HEK293 (cell line): ENCODE measurements around the gene FGFR2.

Source experiments
- AEBP2 ChIP-seq: fragments of 450-650 bp; formaldehyde crosslinking; IDR thresholded peaks from 2 replicates; pipeline ENCODE4 v1.5.1; 2016; ENCODE audit warnings: missing biosample characterization, missing genetic modification characterization, borderline replicate concordance
- GLI4 ChIP-seq: fragments of 450-650 bp; formaldehyde crosslinking; IDR thresholded peaks from 2 replicates; pipeline ENCODE4 v1.5.1; 2016; ENCODE audit warnings: missing biosample characterization, missing genetic modification characterization
- HOXA7 ChIP-seq: sonication (generic); formaldehyde crosslinking; IDR thresholded peaks from 2 replicates; pipeline ENCODE4 v1.8.1; 2022; ENCODE audit warnings: missing genetic modification reagents, borderline replicate concordance
- INSM2 ChIP-seq: fragments of 450-650 bp; formaldehyde crosslinking; IDR thresholded peaks from 2 replicates; pipeline ENCODE4 v1.5.1; 2016; ENCODE audit warnings: missing biosample characterization, missing genetic modification characterization
- REST ChIP-seq: fragments of 450-650 bp; formaldehyde crosslinking; IDR thresholded peaks from 2 replicates; pipeline ENCODE4 v1.5.1; 2016; ENCODE audit warnings: missing biosample characterization, missing genetic modification characterization
- ZBTB11 ChIP-seq: fragments of 450-650 bp; formaldehyde crosslinking; conservative IDR thresholded peaks from 2 replicates; pipeline ENCODE4 v1.5.1; 2016; ENCODE audit warnings: low read depth, missing biosample characterization, missing genetic modification characterization
- ZIC2 ChIP-seq: fragments of 450-650 bp; formaldehyde crosslinking; IDR thresholded peaks from 2 replicates; pipeline ENCODE4 v1.5.1; 2016; ENCODE audit warnings: missing biosample characterization, missing genetic modification characterization
- ZNF202 ChIP-seq: fragments of 450-650 bp; formaldehyde crosslinking; IDR thresholded peaks from 2 replicates; pipeline ENCODE4 v1.5.1; 2016; ENCODE audit warnings: missing biosample characterization, missing genetic modification characterization, borderline replicate concordance
- ZNF221 ChIP-seq: fragments of 450-650 bp; formaldehyde crosslinking; IDR thresholded peaks from 2 replicates; pipeline ENCODE4 v1.5.1; 2017; ENCODE audit warnings: missing biosample characterization, missing genetic modification characterization, borderline replicate concordance
- ZNF266 ChIP-seq: fragments of 450-650 bp; formaldehyde crosslinking; IDR thresholded peaks from 2 replicates; pipeline ENCODE4 v1.5.1; 2016; ENCODE audit warnings: missing biosample characterization, missing genetic modification characterization, low read depth
- ZNF280D ChIP-seq: fragments of 450-650 bp; formaldehyde crosslinking; IDR thresholded peaks from 2 replicates; pipeline ENCODE4 v1.5.1; 2016; ENCODE audit warnings: missing biosample characterization, missing genetic modification characterization
- ZNF37A ChIP-seq: fragments of 450-650 bp; IDR thresholded peaks from 2 replicates; pipeline ENCODE4 v1.5.1; 2018; ENCODE audit warnings: missing biosample characterization, missing genetic modification characterization
- ZNF398 ChIP-seq: fragments of 450-650 bp; formaldehyde crosslinking; IDR thresholded peaks from 2 replicates; pipeline ENCODE4 v1.5.1; 2017; ENCODE audit warnings: missing biosample characterization, missing genetic modification characterization
- ZNF404 ChIP-seq: fragments of 450-650 bp; formaldehyde crosslinking; IDR thresholded peaks from 2 replicates; pipeline ENCODE4 v1.5.1; 2017; ENCODE audit warnings: missing biosample characterization, missing genetic modification characterization
- ZNF521 ChIP-seq: fragments of 450-650 bp; formaldehyde crosslinking; IDR thresholded peaks from 2 replicates; pipeline ENCODE4 v1.5.1; 2017; ENCODE audit warnings: missing biosample characterization, mild to moderate bottlenecking, missing genetic modification characterization
- ZNF548 ChIP-seq: fragments of 450-650 bp; formaldehyde crosslinking; IDR thresholded peaks from 2 replicates; pipeline ENCODE4 v1.5.1; 2016; ENCODE audit warnings: missing biosample characterization, missing genetic modification characterization
- ZNF571 ChIP-seq: fragments of 450-650 bp; formaldehyde crosslinking; IDR thresholded peaks from 2 replicates; pipeline ENCODE4 v1.5.0; 2017; ENCODE audit warnings: missing biosample characterization, missing genetic modification characterization
- ZNF654 ChIP-seq: fragments of 450-650 bp; formaldehyde crosslinking; IDR thresholded peaks from 2 replicates; pipeline ENCODE4 v1.5.1; 2016; ENCODE audit warnings: low read depth, missing biosample characterization, missing genetic modification characterization
- ZNF692 ChIP-seq: fragments of 450-650 bp; formaldehyde crosslinking; IDR thresholded peaks from 2 replicates; pipeline ENCODE4 v1.5.1; 2016; ENCODE audit warnings: missing biosample characterization, missing genetic modification characterization
- ZNF776 ChIP-seq: fragments of 450-650 bp; formaldehyde crosslinking; IDR thresholded peaks from 2 replicates; pipeline ENCODE4 v1.5.0; 2017; ENCODE audit warnings: missing biosample characterization, missing genetic modification characterization, borderline replicate concordance
- ZSCAN16 ChIP-seq: fragments of 450-650 bp; formaldehyde crosslinking; IDR thresholded peaks from 2 replicates; pipeline ENCODE4 v1.5.1; 2016; ENCODE audit warnings: missing biosample characterization, missing genetic modification characterization

FGFR2 gene

GRCh38 chr10:121497513-121498470, 100.5 kb downstream of the FGFR2 start (continued):
- TF ChIP-seq ZNF404 (tag by site-specific recombination) (no peak), REST (tag by site-specific recombination) (no peak), ZNF548 (tag by site-specific recombination) (no peak), ZNF280D (no peak), ZNF571 (tag by site-specific recombination) (peak; percentile 76; the same call in 1 of the 2 replicates), AEBP2 (tag by site-specific recombination) (no peak), HOXA7 (CRISPR knock-in tag) (no peak), ZBTB11 (tag by site-specific recombination) (no peak), ZIC2 (tag by site-specific recombination) (no peak), ZNF202 (tag by site-specific recombination) (no peak), INSM2 (tag by site-specific recombination) (no peak), ZNF776 (0 out of 2 replicates have a peak, but pooled peaks have one; percentile 25), ZNF692 (tag by site-specific recombination) (no peak), ZNF398 (tag by site-specific recombination) (no peak), GLI4 (tag by site-specific recombination) (no peak), ZSCAN16 (no peak), ZNF221 (no peak), ZNF654 (tag by site-specific recombination) (no peak), ZNF266 (tag by site-specific recombination) (no peak), ZNF37A (tag by site-specific recombination) (peak; percentile 67), ZNF521 (tag by site-specific recombination) (no peak)
